Measurements from ENCODE around the gene PGM5. TPM values are rescaled to one million over a fixed set of nuclear protein-coding genes. Genes with fewer than 3 reads are reported as not detected.

Gene PGM5
- total and polyA plus RNA-seq, 2 donors (not counting 3 experiments of a cell fraction or from before 2014, with no cell fraction given) = 0.14 to 1.9 TPM

DNA sequence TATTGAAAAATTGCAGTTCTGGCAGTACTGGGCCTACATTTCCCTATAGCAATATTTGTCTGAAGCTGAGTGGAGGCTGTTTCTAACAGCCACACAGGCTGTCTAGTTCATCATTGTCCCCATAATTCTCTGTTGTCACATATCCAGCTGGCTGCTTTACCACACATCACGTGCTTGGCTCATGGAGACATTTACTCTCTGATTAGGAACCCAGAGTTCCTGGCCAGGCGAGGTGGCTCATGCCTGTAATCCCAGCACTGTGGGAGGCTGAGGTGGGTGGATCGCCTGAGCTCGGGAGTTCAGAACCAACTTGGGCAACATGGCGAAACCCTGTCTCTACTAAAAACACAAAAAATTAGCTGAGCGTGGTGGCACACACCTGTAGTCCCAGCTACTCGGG is 81.4 kb downstream of the PGM5 start:
- Histone ChIP-seq H3K9ac (replicated peaks; ENCODE audit: extremely low read depth, insufficient read depth, low read length) (no peak overlapping the region), H3K27me3 (ENCODE audit: control insufficient read depth in 2 of 2, insufficient read depth in 2 of 2, low read length in 2 of 2) (no peaks in the 10 kb centered on the region), H3K79me2 (ENCODE audit: control insufficient read depth, insufficient read depth, low read length) (no peaks in the 10 kb centered on the region), H3K4me3 (replicated peaks in 1 of 3; ENCODE audit: insufficient read depth in 1 of 3, low read depth in 1 of 3, low read length in 3 of 3) (no peak overlapping the region), H2AFZ (ENCODE audit: low read depth, low read length) (no peak overlapping the region), H3K4me1 (ENCODE audit: control insufficient read depth, extremely low read depth, insufficient read depth, low read length) (no peaks in the 10 kb centered on the region), H4K20me1 (replicated peaks; ENCODE audit: control insufficient read depth, extremely low read depth, insufficient read depth, low read length) (no peaks in the 10 kb centered on the region), H3K9me3 (replicated peaks; ENCODE audit: control insufficient read depth, insufficient read depth, low read length) (no peaks in the 10 kb centered on the region), H3K9me1 (replicated peaks; ENCODE audit: control insufficient read depth, extremely low read depth, insufficient read depth, low read length) (no peaks in the 10 kb centered on the region), H3K36me3 (ENCODE audit: control insufficient read depth in 2 of 2, extremely low read depth in 1 of 2, insufficient read depth in 2 of 2, low read length in 2 of 2) (no peaks in the 10 kb centered on the region), H3K27ac (ENCODE audit: insufficient read depth, low read depth, low read length) (no peak overlapping the region), H3K4me2 (ENCODE audit: insufficient read depth, low read length) (no peak overlapping the region)
- no TSS peak for BruUV-seq (replicated peaks)
- ChIA-PET CTCF (interaction anchor here (1.5 kb wide), 1 partner anchor 12 kb away, joined by 6 read pairs; no protein-coding TSS in a partner anchor), POLR2A (no interaction called here)
- TF ChIP-seq JUN (IDR thresholded peaks at IDR 0.05; ENCODE audit: borderline replicate concordance, insufficient read depth, insufficient read length, low read depth) (no peak), FOS (IDR thresholded peaks at IDR 0.05; ENCODE audit: borderline replicate concordance, insufficient read depth, low read length) (no peak), GATA2 (IDR thresholded peaks at IDR 0.05; ENCODE audit: insufficient read depth, insufficient read length, low read depth, low read length) (no peak), POLR2A (IDR thresholded peaks at IDR 0.05; ENCODE audit: low read depth, low read length) (no peak), EZH2 (IDR thresholded peaks at IDR 0.05; ENCODE audit: borderline replicate concordance, low read depth, low read length, severe bottlenecking) (no peak), MYC (IDR thresholded peaks at IDR 0.05; ENCODE audit: low read depth, low read length) (no peak), POLR2AphosphoS5 (IDR thresholded peaks at IDR 0.05; ENCODE audit: insufficient read depth, low read depth, low read length) (no peak)
- TF ChIP-seq, protein P1, sequence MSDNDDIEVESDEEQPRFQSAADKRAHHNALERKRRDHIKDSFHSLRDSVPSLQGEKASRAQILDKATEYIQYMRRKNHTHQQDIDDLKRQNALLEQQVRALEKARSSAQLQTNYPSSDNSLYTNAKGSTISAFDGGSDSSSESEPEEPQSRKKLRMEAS (IDR thresholded peaks at IDR 0.05; ENCODE audit: insufficient read depth, insufficient read length) = no peak
- TF ChIP-seq, protein P2, sequence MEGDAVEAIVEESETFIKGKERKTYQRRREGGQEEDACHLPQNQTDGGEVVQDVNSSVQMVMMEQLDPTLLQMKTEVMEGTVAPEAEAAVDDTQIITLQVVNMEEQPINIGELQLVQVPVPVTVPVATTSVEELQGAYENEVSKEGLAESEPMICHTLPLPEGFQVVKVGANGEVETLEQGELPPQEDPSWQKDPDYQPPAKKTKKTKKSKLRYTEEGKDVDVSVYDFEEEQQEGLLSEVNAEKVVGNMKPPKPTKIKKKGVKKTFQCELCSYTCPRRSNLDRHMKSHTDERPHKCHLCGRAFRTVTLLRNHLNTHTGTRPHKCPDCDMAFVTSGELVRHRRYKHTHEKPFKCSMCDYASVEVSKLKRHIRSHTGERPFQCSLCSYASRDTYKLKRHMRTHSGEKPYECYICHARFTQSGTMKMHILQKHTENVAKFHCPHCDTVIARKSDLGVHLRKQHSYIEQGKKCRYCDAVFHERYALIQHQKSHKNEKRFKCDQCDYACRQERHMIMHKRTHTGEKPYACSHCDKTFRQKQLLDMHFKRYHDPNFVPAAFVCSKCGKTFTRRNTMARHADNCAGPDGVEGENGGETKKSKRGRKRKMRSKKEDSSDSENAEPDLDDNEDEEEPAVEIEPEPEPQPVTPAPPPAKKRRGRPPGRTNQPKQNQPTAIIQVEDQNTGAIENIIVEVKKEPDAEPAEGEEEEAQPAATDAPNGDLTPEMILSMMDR (IDR thresholded peaks at IDR 0.05; ENCODE audit: extremely low read depth in 1 of 2, insufficient read depth in 1 of 2, low read depth in 1 of 2, low read length in 2 of 2) = no peak
- no peak for DNase-seq (ENCODE audit: low read depth, low spot score)
- FAIRE-seq = no peak
- dilution Hi-C loops (cut with MboI; ENCODE audit: extremely low pct_ligation_motif_present, low sequenced_read_pairs) (no loop called here), intact Hi-C loops (cut with micrococcal nuclease) (no loop called here)
